Type B pancreatic cell (in vitro differentiated cells): ENCODE data around the gene FER. TPM values are rescaled to one million over a fixed set of nuclear protein-coding genes. Genes with fewer than 3 reads are reported as not detected.

Source experiments
- DNase-seq: peaks from one replicate; pipeline ENCODE4 v3.0.0; 2021; ENCODE audit warnings: mixed read lengths; ENCODE audit not compliant: unreplicated experiment; ENCODE audit errors: extremely low spot score
- H3K27ac Mint-ChIP-seq: 2 replicates; pipeline ENCODE4 v1.8.0; 2021; ENCODE audit warnings: mild to moderate bottlenecking, mixed read lengths
- H3K27me3 Mint-ChIP-seq: 2 replicates; pipeline ENCODE4 v1.8.0; 2021; ENCODE audit warnings: mixed read lengths
- H3K36me3 Mint-ChIP-seq: 2 replicates; pipeline ENCODE4 v1.8.0; 2021; ENCODE audit warnings: mixed read lengths
- H3K4me1 Mint-ChIP-seq: one replicate; pipeline ENCODE4 v1.8.0; 2021; ENCODE audit warnings: mixed read lengths; ENCODE audit not compliant: unreplicated experiment
- H3K4me3 Mint-ChIP-seq: 2 replicates; pipeline ENCODE4 v1.8.0; 2021; ENCODE audit warnings: mild to moderate bottlenecking, mixed read lengths
- H3K9me3 Mint-ChIP-seq: 2 replicates; pipeline ENCODE4 v1.8.0; 2021; ENCODE audit warnings: mixed read lengths
- total RNA-seq: library from RNA; stranded (reverse); gene quantifications from 2 replicates; pipeline ENCODE4 v1.2.1, GENCODE V29; 2021; ENCODE audit warnings: low replicate concordance
- TF ChIP-seq, protein P1 (sequence below): fragments of 200-600 bp; sonication (generic); conservative IDR thresholded peaks from 2 replicates; pipeline ENCODE4 v1.5.0; 2021; ENCODE audit warnings: antibody characterized with exemption, mild to moderate bottlenecking

The FER gene
- total RNA-seq, 1 donor from 2014 or later, result 29.7 TPM

DNA sequence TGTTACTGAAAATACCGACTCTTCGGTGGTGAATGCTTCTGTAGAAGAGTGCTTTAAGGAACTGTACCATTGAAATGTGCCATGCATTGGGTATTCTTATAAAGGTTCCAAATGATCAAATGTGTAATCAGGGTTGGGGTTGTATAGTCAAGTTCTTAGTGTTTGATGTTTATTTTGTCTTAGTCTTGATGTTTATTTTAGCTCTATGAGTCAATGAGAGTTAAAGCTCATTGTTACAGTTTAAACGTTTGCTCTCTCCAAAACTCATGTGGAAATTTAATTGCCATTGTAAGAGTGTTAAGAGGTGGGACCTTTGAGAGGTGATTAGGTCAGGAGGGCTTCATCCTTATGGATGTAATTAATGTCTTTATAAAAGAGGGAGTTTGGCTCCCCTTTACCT lies 153.0 kb downstream of the FER start:
- Mint-ChIP-seq H3K27me3 (no peaks in the 10 kb centered on the region), H3K4me1 (no peaks in the 10 kb centered on the region), H3K4me3 (no peak overlapping the region), H3K36me3 (peaks cover 4% of the 10 kb centered on the region), H3K27ac (no peak overlapping the region), H3K9me3 (no peaks in the 10 kb centered on the region)
- no peak for DNase-seq
- TF ChIP-seq, protein P1, sequence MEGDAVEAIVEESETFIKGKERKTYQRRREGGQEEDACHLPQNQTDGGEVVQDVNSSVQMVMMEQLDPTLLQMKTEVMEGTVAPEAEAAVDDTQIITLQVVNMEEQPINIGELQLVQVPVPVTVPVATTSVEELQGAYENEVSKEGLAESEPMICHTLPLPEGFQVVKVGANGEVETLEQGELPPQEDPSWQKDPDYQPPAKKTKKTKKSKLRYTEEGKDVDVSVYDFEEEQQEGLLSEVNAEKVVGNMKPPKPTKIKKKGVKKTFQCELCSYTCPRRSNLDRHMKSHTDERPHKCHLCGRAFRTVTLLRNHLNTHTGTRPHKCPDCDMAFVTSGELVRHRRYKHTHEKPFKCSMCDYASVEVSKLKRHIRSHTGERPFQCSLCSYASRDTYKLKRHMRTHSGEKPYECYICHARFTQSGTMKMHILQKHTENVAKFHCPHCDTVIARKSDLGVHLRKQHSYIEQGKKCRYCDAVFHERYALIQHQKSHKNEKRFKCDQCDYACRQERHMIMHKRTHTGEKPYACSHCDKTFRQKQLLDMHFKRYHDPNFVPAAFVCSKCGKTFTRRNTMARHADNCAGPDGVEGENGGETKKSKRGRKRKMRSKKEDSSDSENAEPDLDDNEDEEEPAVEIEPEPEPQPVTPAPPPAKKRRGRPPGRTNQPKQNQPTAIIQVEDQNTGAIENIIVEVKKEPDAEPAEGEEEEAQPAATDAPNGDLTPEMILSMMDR, result no peak

DNA sequence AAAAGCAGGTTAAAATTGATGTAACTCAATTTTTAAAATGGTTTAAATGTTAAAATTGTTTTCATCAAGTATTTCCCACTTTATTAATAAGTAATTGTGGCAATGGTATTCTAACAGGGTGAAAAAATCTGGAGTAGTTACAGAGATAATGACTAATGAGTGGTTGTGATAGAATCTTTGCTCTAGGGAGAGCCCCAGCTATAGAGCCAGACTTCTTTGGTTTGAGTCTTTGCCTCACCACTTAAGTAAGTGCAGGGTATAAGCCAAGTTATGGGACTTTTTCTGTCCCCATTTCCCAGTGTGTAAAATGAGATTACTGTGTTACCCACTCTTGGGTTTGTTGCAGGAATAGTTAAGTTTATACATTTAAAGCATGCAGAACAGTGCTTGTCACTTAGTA lies 158.1 kb downstream of the FER start:
- Mint-ChIP-seq H3K27me3 (no peaks in the 10 kb centered on the region), H3K4me3 (no peak overlapping the region), H3K27ac (no peak overlapping the region), H3K9me3 (no peaks in the 10 kb centered on the region), H3K36me3 (peaks cover 6% of the 10 kb centered on the region), H3K4me1 (no peaks in the 10 kb centered on the region)
- no peak for DNase-seq
- TF ChIP-seq, protein P1, result no peak

DNA sequence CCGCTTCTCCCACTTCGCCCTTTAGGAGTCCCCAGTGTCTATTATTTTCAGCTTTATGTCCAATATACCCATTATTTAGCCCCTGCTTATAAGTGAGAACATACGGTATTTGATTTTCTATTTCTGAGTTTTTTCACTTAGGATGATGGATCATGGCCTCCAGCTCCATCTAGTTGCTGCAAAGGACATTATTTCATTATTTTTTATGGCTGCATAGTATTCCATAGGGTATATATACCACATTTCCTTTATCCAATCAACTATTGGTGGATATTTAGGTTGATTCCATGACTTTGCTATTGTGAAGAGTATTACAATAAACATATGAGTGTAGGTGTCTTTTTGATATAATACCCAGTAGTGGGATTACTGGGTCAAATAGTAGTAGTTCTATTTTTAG lies 162.9 kb downstream of the FER start:
- Mint-ChIP-seq H3K27me3 (no peaks in the 10 kb centered on the region), H3K9me3 (no peaks in the 10 kb centered on the region), H3K4me3 (no peak overlapping the region), H3K36me3 (peaks cover 6% of the 10 kb centered on the region), H3K4me1 (no peaks in the 10 kb centered on the region), H3K27ac (no peak overlapping the region)
- TF ChIP-seq, protein P1, result no peak
- DNase-seq, result no peak

DNA sequence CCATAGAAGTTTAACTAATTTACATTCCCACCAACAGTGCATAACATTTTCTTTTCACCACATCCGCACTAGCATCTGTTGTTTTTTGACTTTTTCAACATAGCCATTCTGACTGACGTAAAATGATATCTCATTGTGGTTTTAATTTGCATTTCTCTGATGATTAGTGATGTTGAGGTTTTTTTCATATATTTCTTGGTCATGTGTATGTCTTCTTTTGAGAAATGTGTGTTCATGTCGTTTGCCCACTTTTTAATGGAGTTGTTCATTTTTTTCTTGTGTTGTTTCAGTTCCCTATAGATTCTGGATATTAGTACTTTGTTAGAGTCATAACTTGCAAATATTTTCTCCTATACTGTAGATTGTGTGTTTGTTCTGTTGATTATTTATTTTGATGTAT lies 163.4 kb downstream of the FER start:
- Mint-ChIP-seq H3K4me3 (no peak overlapping the region), H3K27ac (no peak overlapping the region), H3K27me3 (no peaks in the 10 kb centered on the region), H3K4me1 (no peaks in the 10 kb centered on the region), H3K9me3 (no peaks in the 10 kb centered on the region), H3K36me3 (peaks cover 6% of the 10 kb centered on the region)
- DNase-seq, result no peak
- TF ChIP-seq, protein P1, result no peak

DNA sequence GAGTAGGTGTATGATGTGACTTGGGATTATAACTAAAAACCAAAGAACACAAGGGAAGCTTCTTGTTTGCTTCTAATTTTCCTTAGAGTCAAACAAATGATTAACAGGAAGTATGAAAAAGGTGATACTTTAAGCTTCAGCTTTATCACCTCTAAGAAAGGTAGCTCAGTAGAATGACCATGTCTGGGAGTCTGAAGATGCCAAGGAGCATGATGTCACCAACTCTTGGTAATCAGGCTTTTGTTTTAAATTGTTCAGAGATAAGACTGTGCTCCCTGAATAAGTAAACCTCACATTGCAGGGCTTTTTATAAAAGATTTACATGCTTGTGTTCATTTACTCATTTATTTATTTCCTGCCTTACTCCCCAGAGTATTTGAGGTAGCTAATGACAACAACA lies 169.9 kb downstream of the FER start:
- Mint-ChIP-seq H3K9me3 (no peaks in the 10 kb centered on the region), H3K27ac (no peak overlapping the region), H3K36me3 (no peaks in the 10 kb centered on the region), H3K27me3 (no peaks in the 10 kb centered on the region), H3K4me1 (no peaks in the 10 kb centered on the region), H3K4me3 (no peak overlapping the region)
- TF ChIP-seq, protein P1, result no peak
- no peak for DNase-seq
